ENCODE data around the gene BBS7.
A peak's percentile ranks its signal among the peaks of the same experiment; 100 is the strongest.

Gene BBS7

GRCh38 chr4:121824171-121824527 lies 46.1 kb downstream of the BBS7 start:
- DNase-seq (ENCODE audit: low read depth, low spot score) = no peak
- CTCF ChIA-PET = interaction anchor here (1.1 to 1.5 kb wide), 4 partner anchors 12 to 453 kb away, joined by 3 to 7 read pairs (median 4); no protein-coding TSS in a partner anchor
- H3K4me3 ChIP-seq (ENCODE audit: low read depth, low read length) = peak overlapping the region; percentile 84
- POLR2A ChIA-PET = interaction anchor here (1.5 kb wide), 1 partner anchor 23 kb away, joined by 3 read pairs; the partner anchor contains the start of gene EXOSC9
- TF ChIP-seq CTCF (IDR thresholded peaks at IDR 0.05; ENCODE audit: insufficient read depth, low read length, missing control alignments) = no peak

GRCh38 chr4:121823505-121824170 lies 46.6 kb downstream of the BBS7 start, which contains the start of gene CCNA2:
CCNA2 (minus strand) TSS chr4:121823883; CDS start chr4:121823628, 255 bp downstream.
- POLR2A ChIA-PET = interaction anchor here (1.5 kb wide), 1 partner anchor 23 kb away, joined by 3 read pairs; the partner anchor contains the start of gene EXOSC9
- TF ChIP-seq CTCF (IDR thresholded peaks at IDR 0.05; ENCODE audit: insufficient read depth, low read length, missing control alignments) = no peak
- DNase-seq (ENCODE audit: low read depth, low spot score) = peak; percentile 82
- peak within 1 kb of the TSS; percentile 84 for H3K4me3 ChIP-seq (ENCODE audit: low read depth, low read length)
- CTCF ChIA-PET = interaction anchor here (1.1 to 1.5 kb wide), 6 partner anchors 13 to 453 kb away, joined by 3 to 7 read pairs (median 3); no protein-coding TSS in a partner anchor

GRCh38 chr4:121822796-121823504 lies 47.3 kb downstream of the BBS7 start:
- peak; percentile 16 for TF ChIP-seq CTCF (IDR thresholded peaks at IDR 0.05; ENCODE audit: insufficient read depth, low read length, missing control alignments)
- H3K4me3 ChIP-seq (ENCODE audit: low read depth, low read length) = peak overlapping the region; percentile 84
- DNase-seq (ENCODE audit: low read depth, low spot score) = no peak
- POLR2A ChIA-PET = interaction anchor here (1.5 kb wide), 1 partner anchor 22 kb away, joined by 3 read pairs; the partner anchor contains the start of gene EXOSC9
- CTCF ChIA-PET = interaction anchor here (0.8 to 2.1 kb wide), 4 partner anchors 9 to 108 kb away, joined by 3 to 4 read pairs (median 3); no protein-coding TSS in a partner anchor

GRCh38 chr4:121822047-121822446 lies 48.2 kb downstream of the BBS7 start:
- ChIA-PET POLR2A (no interaction called here), CTCF (interaction anchor here (1.7 to 2.1 kb wide), 2 partner anchors 57 to 85 kb away, joined by 4 to 5 read pairs; no protein-coding TSS in a partner anchor)
- TF ChIP-seq CTCF (IDR thresholded peaks at IDR 0.05; ENCODE audit: insufficient read depth, low read length, missing control alignments) = no peak
- peak overlapping the region; percentile 84 for H3K4me3 ChIP-seq (ENCODE audit: low read depth, low read length)
- no peak for DNase-seq (ENCODE audit: low read depth, low spot score)

GRCh38 chr4:121819216-121819965 lies 50.9 kb downstream of the BBS7 start:
- no peak overlapping the region for H3K4me3 ChIP-seq (ENCODE audit: low read depth, low read length)
- CTCF ChIA-PET = interaction anchor here (1.0 to 1.5 kb wide), 2 partner anchors 82 to 84 kb away, joined by 4 to 5 read pairs; no protein-coding TSS in a partner anchor
- no peak for DNase-seq (ENCODE audit: low read depth, low spot score)
- POLR2A ChIA-PET = no interaction called here
- no peak for TF ChIP-seq CTCF (IDR thresholded peaks at IDR 0.05; ENCODE audit: insufficient read depth, low read length, missing control alignments)
